GM19238 (cell line): Measurements from ENCODE around the gene ATRIP.
"Not testable (repeated sequence)": the region's sequence is repeated elsewhere in the genome, so short reads cannot be mapped to it uniquely, and the experiment has no call there.

ENCODE experiments used
- DNase-seq: peaks from one replicate; pipeline ENCODE4 v3.0.0; 2011; ENCODE audit warnings: low spot score; ENCODE audit not compliant: insufficient read length

The ATRIP gene

DNA sequence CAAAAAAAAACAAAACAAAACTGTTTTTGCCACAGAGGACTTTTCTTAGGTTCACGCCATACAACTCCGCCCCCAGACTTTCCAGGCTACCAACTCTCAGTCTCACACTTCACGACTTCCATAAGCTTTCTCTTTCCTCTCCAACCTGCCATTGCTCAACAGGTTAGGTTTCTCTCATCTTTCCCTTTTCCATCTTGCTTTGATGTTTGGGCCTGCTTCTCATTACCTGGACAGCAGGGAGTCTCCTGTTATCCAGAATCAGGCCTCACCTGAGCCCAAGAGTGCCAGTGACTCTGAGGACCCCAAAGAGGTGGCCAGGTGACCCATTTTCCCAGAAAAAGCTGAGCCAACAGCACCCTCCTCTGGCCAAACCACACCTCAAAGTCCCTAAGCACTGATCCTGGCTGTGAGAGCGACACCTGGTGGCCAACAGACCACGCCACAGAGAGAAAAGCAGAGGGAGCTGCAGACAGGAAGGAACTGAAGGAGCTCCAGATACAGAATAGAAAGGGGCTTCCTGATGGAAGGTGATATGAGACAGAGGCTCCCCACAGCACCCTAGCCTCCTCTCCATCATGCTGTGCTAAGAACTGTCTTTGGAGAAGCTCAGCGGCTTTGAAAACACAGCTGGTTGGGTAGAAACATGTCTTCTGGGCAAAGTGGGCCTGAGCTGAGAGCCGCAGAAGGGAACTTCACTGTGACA, 10.6 kb upstream of the ATRIP start:
- peak; percentile 77 for DNase-seq

DNA sequence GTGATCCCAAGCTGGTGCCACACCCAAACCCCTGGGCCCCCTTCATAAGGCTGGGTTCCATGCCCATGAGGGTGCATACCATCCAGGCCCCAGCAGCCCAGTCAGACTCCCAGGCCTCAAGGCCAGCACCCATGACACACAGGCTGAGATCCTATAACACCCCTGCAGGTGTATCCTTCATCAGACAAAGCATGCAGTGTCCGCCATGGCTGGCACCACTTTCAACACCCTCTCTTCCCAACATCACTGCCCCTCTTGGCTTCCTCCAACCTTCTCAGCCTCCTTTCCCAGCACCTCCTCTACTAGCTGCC, 10.1 kb upstream of the ATRIP start:
- DNase-seq, result no peak

DNA sequence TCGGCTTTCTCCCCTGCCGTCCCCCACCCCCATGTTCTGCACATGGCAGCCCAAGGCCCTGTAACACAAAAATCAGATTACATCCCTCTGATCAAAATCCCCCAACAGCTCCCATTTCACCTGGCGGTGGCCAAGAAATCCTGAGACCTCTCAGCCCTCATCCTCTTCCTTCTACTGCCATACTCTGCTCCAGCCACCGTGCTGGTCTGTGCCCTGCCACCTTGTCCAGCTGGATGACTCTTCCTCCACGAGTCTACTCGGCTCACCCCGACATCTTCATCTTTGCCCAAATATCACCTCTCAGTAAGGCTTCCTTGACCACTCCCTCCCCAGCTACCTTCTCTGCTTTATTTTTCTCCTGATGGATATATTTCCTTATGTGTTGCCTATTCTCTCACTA, 9.7 kb upstream of the ATRIP start:
- DNase-seq, result no peak

DNA sequence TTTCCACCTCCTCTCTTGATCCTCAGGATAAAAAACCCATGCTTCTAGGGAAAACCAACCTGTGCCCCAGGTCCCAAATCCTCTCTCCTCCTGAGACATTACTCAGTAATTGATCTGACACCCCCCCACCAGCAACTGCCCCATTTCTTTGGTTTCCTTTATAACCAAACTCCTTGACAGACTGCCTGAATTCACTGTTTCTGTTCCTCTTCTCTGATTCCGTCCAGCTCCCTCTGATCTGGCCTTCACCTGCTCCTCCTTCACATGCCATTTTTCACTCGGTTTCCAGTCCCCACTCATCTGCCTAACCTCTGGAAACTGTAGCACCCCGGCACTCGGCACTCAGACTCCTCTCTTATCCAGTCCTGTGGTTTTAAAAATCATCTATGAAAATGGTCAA, 8.7 kb upstream of the ATRIP start:
- DNase-seq, result no peak

DNA sequence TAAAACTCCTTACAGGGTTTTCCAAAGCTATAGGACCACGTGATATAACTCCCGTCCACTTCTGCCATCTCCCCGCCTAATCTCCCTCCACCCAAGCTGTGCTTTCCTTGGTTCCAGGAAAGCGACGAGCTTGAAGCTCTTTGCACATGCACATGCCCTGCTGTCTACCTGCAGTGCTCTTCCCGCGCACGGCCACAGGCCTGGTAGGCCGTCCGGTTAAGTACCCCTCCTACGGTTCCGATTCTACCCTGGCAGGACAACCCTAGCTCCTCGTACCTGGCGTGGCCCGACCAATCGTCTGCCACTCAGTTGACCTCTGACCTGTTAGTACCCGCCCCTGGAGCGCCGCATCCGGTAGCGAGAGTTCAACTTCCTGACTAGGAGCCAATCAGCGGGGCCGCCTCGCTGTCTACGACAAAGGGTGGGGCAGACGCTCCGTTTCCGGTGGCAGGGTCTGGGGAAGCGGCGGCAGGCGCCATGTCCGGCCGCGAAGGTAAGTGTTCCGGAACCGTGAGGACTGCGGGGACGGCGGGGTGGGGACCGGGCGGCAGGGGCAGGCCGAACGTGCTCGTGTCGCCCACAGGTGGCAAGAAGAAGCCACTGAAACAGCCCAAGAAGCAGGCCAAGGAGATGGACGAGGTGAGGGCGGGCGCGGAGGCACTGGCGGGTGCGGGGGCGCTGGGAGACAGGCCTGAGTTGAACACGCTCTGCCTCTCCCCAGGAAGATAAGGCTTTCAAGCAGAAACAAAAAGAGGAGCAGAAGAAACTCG, 6.5 kb upstream of the ATRIP start, which contains the start of the genes CCDC51 and TMA7:
TSS of gene CCDC51 (minus strand) at position 300 of the 770 bp plus-strand sequence. CDS start 4,991 bp downstream, outside the sequence.
TSS of gene TMA7 (plus strand) at position 438 of the 770 bp plus-strand sequence. CDS start at position 478, 40 bp downstream.
- peak; percentile 98 for DNase-seq

DNA sequence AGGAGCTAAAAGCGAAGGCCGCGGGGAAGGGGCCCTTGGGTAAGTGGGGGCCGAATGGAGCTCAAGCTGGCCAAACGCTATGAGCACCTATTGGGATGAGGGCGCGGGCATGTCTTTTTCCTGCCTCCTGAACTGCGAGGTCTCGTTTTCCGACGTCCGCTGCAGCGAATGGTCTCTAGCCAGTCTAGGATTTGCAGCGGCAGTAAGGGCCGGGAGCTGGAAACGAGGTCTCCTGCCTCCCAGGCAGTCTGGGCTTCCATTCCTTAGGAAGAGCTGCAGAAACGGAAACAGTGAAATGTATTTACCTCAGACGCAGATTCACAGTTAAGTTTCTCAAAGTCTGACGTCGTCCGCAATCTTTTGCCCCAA, 6.0 kb upstream of the ATRIP start:
- DNase-seq, result no peak

DNA sequence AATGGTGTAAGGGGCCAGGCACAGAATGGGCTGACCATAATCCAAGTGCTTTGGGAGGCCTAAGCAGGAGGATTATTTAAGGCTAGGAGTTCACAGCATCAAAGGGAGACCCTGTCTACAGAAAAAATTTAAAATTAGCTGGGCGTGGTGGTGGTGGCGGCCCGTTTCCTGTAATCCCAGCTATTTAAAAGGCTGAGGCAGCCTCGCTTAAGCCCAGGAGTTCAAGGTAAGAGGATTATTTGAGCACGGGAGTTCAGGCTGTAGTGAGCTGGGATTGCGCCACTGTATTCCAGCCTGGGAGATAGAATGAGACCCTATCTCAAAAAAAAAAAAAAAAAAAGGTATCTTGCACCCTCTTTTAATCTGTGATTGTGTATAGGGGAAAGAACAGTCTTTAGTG, 4.6 kb upstream of the ATRIP start:
- no peak for DNase-seq

DNA sequence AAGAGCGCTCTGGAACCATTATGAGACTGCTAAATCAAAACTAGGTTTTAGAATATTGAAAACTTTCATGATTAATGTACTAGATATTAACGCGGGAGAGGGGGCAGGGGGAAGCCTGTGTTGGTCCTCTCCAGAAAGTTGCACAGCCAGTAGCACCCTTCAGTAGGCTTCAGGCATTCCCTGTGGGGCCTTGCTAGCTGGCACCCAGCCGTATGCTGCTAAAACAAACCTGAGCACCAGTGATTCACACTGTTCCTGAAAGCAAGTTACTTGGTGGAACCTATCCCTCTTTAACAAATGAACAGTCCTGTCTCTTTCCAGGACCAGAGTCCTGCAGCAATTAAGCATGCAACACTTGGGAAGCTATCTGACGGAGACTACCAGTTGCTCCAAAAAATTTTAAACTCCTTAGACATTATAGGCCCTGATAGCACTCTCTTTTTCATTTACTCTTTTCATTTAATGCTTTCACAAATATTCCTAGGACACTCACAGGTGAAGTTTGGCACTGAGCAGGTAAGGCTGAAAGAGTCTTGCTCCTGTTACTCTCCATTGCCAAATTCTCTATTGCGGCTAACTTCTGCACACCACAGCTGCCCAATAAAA, 1.2 kb upstream of the ATRIP start:
- no peak for DNase-seq

DNA sequence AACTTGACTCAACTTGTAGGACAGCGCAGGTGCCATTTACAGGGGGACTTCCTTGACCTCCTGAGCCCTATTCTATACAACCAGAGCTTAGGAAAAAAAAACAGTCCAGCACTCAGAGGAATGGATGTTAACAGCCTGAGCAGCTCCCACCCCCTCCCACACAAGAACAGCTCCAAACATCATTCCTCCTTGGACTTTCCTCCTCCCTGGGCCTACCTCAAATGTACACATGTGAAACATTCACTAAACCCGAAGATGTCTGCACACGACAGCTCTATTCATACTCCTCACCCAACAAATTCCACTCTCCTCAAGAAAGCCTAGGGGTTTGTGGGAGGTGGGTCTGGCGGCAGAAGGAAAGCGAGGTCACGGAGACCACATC, 503 bp upstream of the ATRIP start:
- DNase-seq, result no peak

DNA sequence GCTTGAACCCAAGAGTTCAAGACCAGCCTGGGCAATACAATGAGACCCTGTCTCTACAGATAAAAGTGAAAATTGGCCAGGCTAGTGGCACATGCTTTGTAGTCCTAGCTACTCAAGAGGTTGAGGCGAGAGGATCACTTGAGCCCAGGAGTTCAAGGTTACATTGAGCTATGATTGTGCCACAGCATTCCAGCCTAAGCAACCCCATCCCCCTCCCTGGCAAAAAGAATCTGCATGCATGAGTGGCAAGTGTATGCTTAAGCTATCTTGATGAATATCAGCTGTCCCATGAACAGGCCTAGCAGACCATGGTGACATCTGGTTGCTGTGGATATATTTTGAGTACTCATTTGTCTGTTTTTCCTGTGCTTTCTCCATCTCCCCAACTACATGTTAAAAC, 4.7 kb downstream of the ATRIP start:
- DNase-seq, result no peak

DNA sequence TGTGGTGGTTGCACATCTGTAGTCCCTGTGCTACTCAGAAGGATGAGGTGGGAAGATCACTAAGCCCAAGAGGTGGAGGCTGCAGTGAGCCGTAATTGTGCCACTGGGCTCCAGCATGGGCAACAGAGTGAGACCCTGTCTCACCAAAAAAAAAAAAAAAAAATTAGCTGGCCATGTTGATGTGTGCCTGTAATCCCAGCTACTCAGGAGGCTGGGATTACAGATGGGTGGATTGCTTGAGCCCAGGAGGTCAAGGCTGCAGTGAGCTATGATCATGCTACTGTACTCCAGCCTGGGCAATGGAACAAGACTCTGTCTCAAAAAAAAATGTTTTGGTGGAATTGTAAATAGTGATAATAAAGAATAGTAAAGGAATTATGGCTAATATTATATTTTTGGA, 9.9 kb downstream of the ATRIP start:
- no peak for DNase-seq

DNA sequence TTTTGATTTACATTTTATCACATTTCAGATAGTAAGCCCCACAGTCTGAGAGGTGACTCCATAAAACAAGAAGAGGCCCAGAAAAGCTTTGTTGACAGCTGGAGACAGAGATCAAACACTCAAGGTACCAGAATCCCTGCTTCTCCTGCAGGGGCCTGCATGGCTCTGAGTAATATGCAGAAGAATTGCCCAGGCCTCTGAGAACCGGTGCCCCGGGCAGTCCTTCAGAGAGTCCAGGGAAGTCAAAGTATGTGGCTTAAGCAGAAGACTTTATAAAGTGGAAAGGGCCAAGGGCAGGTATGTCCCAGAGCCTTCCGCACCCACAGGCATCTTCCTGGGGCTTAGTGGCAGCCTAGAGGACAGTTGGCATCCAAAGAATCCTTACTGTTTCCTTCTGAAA, 12.8 kb downstream of the ATRIP start:
- DNase-seq, result no peak

DNA sequence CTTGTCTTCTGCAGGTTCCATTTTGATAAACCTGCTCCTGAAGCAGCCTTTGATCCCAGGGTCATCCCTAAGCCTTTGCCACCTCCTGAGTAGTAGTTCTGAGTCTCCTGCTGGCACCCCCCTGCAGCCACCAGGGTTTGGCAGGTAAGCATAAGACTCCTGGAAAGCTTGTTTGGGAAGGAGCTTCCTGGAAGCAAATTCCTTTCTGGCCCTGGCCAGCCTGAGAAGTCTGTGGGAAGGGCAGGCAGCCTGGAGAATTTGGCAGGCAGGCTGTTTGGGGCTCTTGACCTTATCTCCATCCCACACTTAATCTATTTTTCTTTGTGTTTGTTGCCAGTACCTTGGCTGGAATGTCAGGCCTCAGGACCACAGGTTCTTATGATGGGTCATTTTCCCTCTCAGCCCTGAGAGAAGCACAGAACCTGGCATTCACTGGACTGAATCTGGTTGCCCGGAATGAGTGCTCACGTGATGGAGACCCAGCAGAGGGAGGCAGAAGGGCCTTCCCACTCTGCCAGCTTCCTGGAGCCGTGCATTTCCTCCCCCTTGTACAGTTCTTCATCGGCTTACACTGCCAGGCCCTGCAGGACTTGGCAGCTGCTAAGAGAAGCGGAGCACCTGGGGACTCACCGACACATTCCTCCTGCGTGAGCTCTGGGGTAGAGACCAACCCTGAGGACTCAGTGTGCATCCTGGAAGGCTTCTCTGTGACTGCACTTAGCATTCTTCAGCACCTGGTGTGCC, 13.4 kb downstream of the ATRIP start:
- no peak for DNase-seq

DNA sequence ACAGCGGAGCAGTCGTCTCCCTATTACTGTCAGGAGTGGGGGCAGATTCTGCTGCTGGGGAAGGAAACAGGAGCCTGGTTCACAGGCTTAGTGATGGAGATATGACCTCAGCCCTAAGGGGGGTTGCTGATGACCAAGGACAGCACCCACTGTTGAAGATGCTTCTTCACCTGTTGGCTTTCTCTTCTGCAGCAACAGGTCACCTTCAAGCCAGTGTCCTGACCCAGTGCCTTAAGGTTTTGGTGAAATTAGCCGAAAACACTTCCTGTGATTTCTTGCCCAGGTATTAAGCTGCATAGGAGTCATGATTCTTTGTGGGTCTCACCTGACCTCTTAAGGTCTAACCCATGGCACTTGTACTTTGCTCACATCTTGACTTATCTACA, 14.0 kb downstream of the ATRIP start:
- no peak for DNase-seq

DNA sequence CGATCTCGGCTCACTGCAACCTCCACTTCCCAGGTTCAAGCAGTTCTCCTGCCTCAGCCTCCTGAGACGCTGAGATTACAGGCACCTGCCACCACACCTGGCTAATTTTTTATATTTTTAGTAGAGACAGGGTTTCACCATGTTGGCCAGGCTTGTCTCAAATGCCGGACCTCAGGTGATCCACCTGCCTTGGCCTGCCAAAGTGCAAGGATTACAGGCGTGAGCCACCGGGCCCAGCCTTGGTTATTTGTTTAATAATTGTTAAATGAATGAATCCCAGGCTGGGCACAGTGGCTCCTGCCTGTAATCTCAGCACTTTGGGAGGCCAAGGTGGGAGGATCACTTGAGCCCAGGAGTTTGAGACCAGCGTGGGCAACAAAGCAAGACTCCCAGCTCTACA, 15.2 kb downstream of the ATRIP start:
- not testable (repeated sequence) for DNase-seq

DNA sequence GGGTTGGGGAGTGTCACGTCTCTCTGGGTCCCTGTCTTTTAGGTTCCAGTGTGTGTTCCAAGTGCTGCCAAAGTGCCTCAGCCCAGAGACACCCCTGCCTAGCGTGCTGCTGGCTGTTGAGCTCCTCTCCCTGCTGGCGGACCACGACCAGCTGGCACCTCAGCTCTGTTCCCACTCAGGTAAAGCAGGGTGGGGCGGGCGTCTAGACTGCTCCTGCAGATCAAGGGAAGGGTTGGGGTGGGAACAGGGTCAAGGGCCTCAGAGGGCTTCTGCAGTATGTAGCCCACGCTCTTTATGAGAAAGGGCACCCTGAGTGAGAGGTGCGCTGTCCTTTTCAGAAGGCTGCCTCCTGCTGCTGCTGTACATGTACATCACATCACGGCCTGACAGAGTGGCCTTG, 17.2 kb downstream of the ATRIP start:
- no peak for DNase-seq

DNA sequence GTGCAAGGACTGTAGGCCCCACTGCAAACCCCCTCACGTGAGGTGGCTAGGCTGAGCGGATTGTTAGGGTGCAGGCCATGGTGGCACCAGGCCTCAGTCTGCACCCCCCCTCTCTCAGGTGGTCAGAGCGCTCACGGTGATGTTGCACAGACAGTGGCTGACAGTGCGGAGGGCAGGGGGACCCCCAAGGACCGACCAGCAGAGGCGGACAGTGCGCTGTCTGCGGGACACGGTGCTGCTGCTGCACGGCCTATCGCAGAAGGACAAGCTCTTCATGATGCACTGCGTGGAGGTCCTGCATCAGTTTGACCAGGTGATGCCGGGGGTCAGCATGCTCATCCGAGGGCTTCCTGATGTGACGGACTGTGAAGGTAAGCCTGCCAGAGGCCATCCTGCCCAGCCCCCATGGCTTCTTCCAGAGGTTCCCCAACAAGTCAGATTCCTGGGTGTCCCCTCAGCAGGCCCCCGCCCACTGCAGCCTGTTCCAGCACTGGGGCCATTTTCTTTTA, 18.2 kb downstream of the ATRIP start:
- DNase-seq, result no peak

DNA sequence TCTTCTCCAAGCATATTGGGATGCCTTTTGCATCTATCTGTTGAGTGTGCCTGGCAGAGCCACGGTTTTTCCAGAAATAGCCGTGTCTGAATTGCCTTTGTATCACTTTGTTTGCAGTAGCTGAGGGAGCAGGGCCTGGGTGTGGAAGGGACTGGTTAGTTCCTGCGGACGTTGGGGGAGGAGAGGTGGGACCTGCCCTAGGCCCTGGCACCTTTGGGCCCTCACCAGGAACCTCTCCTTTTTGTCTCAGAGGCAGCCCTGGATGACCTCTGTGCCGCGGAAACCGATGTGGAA, 18.6 kb downstream of the ATRIP start:
- DNase-seq, result no peak

DNA sequence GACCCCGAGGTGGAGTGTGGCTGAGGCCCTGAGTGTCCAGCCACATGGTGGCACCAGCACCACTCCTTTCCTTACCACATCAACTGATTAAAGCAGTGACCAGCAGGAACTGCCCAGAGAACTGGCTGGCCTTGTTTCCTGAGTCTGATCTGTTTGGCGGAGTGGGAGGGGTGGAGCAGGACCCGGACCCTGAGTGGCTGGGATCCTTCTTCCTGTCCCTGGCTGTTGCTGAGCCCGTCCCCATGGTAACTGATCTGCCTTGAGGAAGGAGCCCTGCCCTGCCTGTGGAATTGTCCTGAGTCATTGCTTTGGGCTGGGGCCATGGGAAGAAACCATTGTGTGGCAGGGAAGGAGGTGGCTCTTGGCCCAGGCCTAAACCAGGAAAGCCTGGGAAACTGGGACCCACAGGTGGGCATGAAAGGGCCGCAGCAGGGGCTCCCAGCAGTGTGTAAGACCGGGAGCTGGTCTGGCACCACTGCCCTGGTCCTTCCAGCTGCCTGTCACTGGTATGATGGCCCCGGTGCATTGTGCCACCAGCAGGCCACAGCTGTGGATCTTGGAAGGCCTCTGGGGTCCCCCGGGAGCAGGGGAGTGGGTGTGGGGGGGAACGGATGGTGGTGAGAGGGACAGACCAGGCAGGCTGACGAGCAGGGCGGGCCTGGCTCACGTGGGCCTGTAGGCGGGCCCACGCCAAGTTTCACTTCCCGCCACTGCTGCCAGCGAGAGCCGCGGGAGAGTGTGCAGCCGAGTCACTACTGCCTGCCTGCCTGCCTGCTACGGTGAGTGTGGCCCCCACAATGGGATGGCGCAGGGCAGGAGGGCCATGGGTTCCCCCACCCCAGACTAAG, 19.2 kb downstream of the ATRIP start:
- DNase-seq, result peak; percentile 91

DNA sequence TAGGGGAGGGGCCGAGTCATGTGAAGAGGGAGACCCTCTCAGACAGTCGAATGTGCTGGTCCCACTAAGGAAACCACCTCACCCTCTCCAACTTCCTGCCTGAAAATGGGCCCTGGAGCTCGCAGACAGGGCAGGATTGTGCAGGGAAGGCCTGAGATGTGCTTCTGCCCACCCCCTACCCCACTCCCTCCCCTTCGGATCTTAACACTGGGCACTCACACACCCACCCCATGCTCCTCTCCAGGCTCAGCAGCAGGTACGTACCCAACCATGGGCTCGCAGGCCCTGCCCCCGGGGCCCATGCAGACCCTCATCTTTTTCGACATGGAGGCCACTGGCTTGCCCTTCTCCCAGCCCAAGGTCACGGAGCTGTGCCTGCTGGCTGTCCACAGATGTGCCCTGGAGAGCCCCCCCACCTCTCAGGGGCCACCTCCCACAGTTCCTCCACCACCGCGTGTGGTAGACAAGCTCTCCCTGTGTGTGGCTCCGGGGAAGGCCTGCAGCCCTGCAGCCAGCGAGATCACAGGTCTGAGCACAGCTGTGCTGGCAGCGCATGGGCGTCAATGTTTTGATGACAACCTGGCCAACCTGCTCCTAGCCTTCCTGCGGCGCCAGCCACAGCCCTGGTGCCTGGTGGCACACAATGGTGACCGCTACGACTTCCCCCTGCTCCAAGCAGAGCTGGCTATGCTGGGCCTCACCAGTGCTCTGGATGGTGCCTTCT, 20.0 kb downstream of the ATRIP start:
- no peak for DNase-seq

DNA sequence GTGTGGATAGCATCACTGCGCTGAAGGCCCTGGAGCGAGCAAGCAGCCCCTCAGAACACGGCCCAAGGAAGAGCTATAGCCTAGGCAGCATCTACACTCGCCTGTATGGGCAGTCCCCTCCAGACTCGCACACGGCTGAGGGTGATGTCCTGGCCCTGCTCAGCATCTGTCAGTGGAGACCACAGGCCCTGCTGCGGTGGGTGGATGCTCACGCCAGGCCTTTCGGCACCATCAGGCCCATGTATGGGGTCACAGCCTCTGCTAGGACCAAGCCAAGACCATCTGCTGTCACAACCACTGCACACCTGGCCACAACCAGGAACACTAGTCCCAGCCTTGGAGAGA, 20.5 kb downstream of the ATRIP start:
- no peak for DNase-seq
